Measurements from ENCODE around the gene EPHA3. TPM values are rescaled to one million over a fixed set of nuclear protein-coding genes. Genes with fewer than 3 reads are reported as not detected.

EPHA3 gene
- total and polyA plus RNA-seq, 7 donors: 0.12 to 2.4 (median 0.64) TPM

- no peaks in the 10 kb centered on the region for H3K9me3 ChIP-seq
- no peaks in the 10 kb centered on the region for H3K27me3 ChIP-seq (ENCODE audit: insufficient read depth in 3 of 3, low read length in 2 of 3)
- no peak overlapping the region for H3K27ac ChIP-seq
- intact Hi-C loops (cut with DNase I): no loop called here
- ATAC-seq: no peak
- H3K4me1 ChIP-seq: no peaks in the 10 kb centered on the region
- H3K4me3 ChIP-seq: no peak overlapping the region
- WGBS, 3 donors: 50 to 59% (median 54%) methylated on average over 4 of the region's 4 CpGs
- DNase-seq: no peak
- no peaks in the 10 kb centered on the region for H3K36me3 ChIP-seq (ENCODE audit: insufficient read depth in 1 of 2, low read depth in 1 of 2)
- no peak for TF ChIP-seq CTCF (IDR thresholded peaks at IDR 0.05)
Observed at GRCh38 chr3:89186456-89186855, 79.0 kb downstream of the EPHA3 start.

- H3K4me3 ChIP-seq: no peak overlapping the region
- H3K27ac ChIP-seq: no peak overlapping the region
- H3K36me3 ChIP-seq (ENCODE audit: insufficient read depth in 1 of 2, low read depth in 1 of 2): no peaks in the 10 kb centered on the region
- WGBS, 3 donors: 69 to 80% (median 80%) methylated on average over 3 of the region's 3 CpGs
- DNase-seq (no peak), ATAC-seq (no peak)
- no peaks in the 10 kb centered on the region for H3K9me3 ChIP-seq
- no peaks in the 10 kb centered on the region for H3K27me3 ChIP-seq (ENCODE audit: insufficient read depth in 3 of 3, low read length in 2 of 3)
- intact Hi-C loops (cut with DNase I): no loop called here
- no peaks in the 10 kb centered on the region for H3K4me1 ChIP-seq
- no peak for TF ChIP-seq CTCF (IDR thresholded peaks at IDR 0.05)
Observed at GRCh38 chr3:89198591-89198990, 91.2 kb downstream of the EPHA3 start.

- Histone ChIP-seq H3K27me3 (ENCODE audit: insufficient read depth in 3 of 3, low read length in 2 of 3) (no peaks in the 10 kb centered on the region), H3K27ac (no peak overlapping the region), H3K9me3 (no peaks in the 10 kb centered on the region), H3K36me3 (ENCODE audit: insufficient read depth in 1 of 2, low read depth in 1 of 2) (no peaks in the 10 kb centered on the region), H3K4me1 (no peaks in the 10 kb centered on the region), H3K4me3 (no peak overlapping the region)
- intact Hi-C loops (cut with DNase I): no loop called here
- DNase-seq: no peak
- no peak for TF ChIP-seq CTCF (IDR thresholded peaks at IDR 0.05)
- WGBS, 3 donors: 74 to 85% (median 76%) methylated on average over 1 of the region's 1 CpG
- no peak for ATAC-seq
Observed at GRCh38 chr3:89212619-89213018, 105.2 kb downstream of the EPHA3 start.

GRCh38 chr3:89216016-89216739 lies 108.8 kb downstream of the EPHA3 start:
- intact Hi-C loops (cut with DNase I): no loop called here
- no peak for DNase-seq
- no peak for TF ChIP-seq CTCF (IDR thresholded peaks at IDR 0.05)
- Histone ChIP-seq H3K9me3 (no peaks in the 10 kb centered on the region), H3K4me3 (no peak overlapping the region), H3K4me1 (no peaks in the 10 kb centered on the region), H3K27me3 (ENCODE audit: insufficient read depth in 3 of 3, low read length in 2 of 3) (no peaks in the 10 kb centered on the region), H3K27ac (no peak overlapping the region), H3K36me3 (ENCODE audit: insufficient read depth in 1 of 2, low read depth in 1 of 2) (no peaks in the 10 kb centered on the region)
- no peak for ATAC-seq
- 50 to 64% (median 52%) methylated on average over 2 of the region's 2 CpGs for WGBS, 3 donors
